ENCODE data around the gene UBE2B. TPM values are rescaled to one million over a fixed set of nuclear protein-coding genes. Genes with fewer than 3 reads are reported as not detected.

UBE2B gene
- polyA plus RNA-seq (2012; rRNA removed): 24.3 and 28.0 TPM in 2 replicates
- 38.9 and 58.5 TPM in 2 replicates for polyA plus RNA-seq (2012; cell fraction: cytosol; rRNA removed)
- 12.3 and 29.5 TPM in 2 replicates for polyA plus RNA-seq (2012; cell fraction: nucleus; rRNA removed)

GRCh38 chr5:134370871-134371833 lies at the start of gene UBE2B:
TSS of gene UBE2B (plus strand) at chr5:134371569. CDS start at chr5:134371596, 27 bp downstream.
- DNase-seq: peak; percentile 94
- Histone ChIP-seq H3K4me3 (ENCODE audit: low read depth in 2 of 2, low read length in 1 of 2) (peak within 1 kb of the TSS; percentile 93 to 95), H3K79me2 (ENCODE audit: insufficient read depth) (peaks cover 63% of the 10 kb centered on the region), H2AFZ (ENCODE audit: low read depth) (peak within 1 kb of the TSS; percentile 96), H3K27me3 (ENCODE audit: insufficient read depth) (no peaks in the 10 kb centered on the region), H3K4me1 (ENCODE audit: control insufficient read depth in 1 of 2, insufficient read depth in 2 of 2, low read depth in 1 of 2, low read length in 1 of 2) (peaks cover 0 to 13% of the 10 kb centered on the region in 2 experiments; a peak in 3 of 4 replicates), H3K4me2 (peak within 1 kb of the TSS; percentile 77), H3K27ac (ENCODE audit: low read depth in 2 of 2, low read length in 1 of 2) (peak within 1 kb of the TSS; percentile 98), H3F3A (replicated peaks; ENCODE audit: insufficient read depth) (peaks cover 5% of the 10 kb centered on the region), H3K9me3 (no peaks in the 10 kb centered on the region), H3K9me2 (no peaks in the 10 kb centered on the region), H4K20me1 (ENCODE audit: insufficient read depth) (peaks cover 40% of the 10 kb centered on the region), H3K36me3 (replicated peaks in 1 of 2; ENCODE audit: control insufficient read depth in 1 of 2, insufficient read depth in 2 of 2, low read length in 1 of 2) (peaks cover 9 to 17% of the 10 kb centered on the region in 2 experiments), H3K9ac (peak within 1 kb of the TSS; percentile 99)
- ChIA-PET POLR2A (interaction anchor here (0.6 to 1.9 kb wide), 7 partner anchors 11 to 482 kb away, joined by 3 to 15 read pairs (median 4); partner anchors contain the start of genes CAMLG, CDKN2AIPNL and JADE2), CTCF (interaction anchor here (0.8 to 2.0 kb wide), 8 partner anchors 10 to 534 kb away, joined by 3 to 12 read pairs (median 4); partner anchors contain the start of genes JADE2 and PCBD2)
- 3% methylated on average over 28 of the region's 74 CpGs for WGBS (ENCODE audit: low lambda C conversion rate)
- peak; percentile 88 for TF ChIP-seq CHD2 (IDR thresholded peaks at IDR 0.05; ENCODE audit: low read length, partially characterized antibody)
- peak; percentile 99 for TF ChIP-seq USF2 (IDR thresholded peaks at IDR 0.05; ENCODE audit: borderline replicate concordance, low read depth, low read length)
- TF ChIP-seq USF1 (IDR thresholded peaks at IDR 0.05; ENCODE audit: borderline replicate concordance, low read depth): peak; percentile 99
- peak; percentile 60; the same call in 1 of the 2 replicates for TF ChIP-seq SIN3A (IDR thresholded peaks at IDR 0.05; ENCODE audit: borderline replicate concordance, low read depth, low read length)
- no peak for TF ChIP-seq MEF2A (IDR thresholded peaks at IDR 0.05; ENCODE audit: borderline replicate concordance, low read depth)
- no peak for TF ChIP-seq REST (IDR thresholded peaks at IDR 0.05; ENCODE audit: low read depth, low read length)
- no peak for TF ChIP-seq IRF3 (IDR thresholded peaks at IDR 0.05; ENCODE audit: low read depth, low read length)
- TF ChIP-seq RAD21 (IDR thresholded peaks at IDR 0.05; ENCODE audit: low read length): no peak
- no peak for TF ChIP-seq NRF1 (IDR thresholded peaks at IDR 0.05; ENCODE audit: low read depth, low read length)
- no peak for TF ChIP-seq CTCF (IDR thresholded peaks at IDR 0.05)
- no peak for TF ChIP-seq TEAD4 (IDR thresholded peaks at IDR 0.05; ENCODE audit: borderline replicate concordance, insufficient read depth)
- no peak for TF ChIP-seq EZH2phosphoT487 (IDR thresholded peaks at IDR 0.05; ENCODE audit: borderline replicate concordance, low read depth)
- no peak for TF ChIP-seq FOSL2 (IDR thresholded peaks at IDR 0.05; ENCODE audit: borderline replicate concordance, low read depth)
- no peak for TF ChIP-seq RFX5 (IDR thresholded peaks at IDR 0.05; ENCODE audit: low read length)
- no peak for TF ChIP-seq ZBTB33 (IDR thresholded peaks at IDR 0.05; ENCODE audit: borderline replicate concordance, low read depth)
- peak in 1 of 2 experiments; percentile 94; a peak in 2 of 4 replicates for TF ChIP-seq EP300 (IDR thresholded peaks at IDR 0.05; ENCODE audit: borderline replicate concordance in 1 of 2, low read depth in 1 of 2, low read length in 1 of 2)
- peak; percentile 46; the same call in 1 of the 2 replicates for TF ChIP-seq FOXJ3 (CRISPR knock-in tag; IDR thresholded peaks at IDR 0.05)
